GM19043 (cell line): ENCODE measurements around the gene CATSPERZ.

Source experiments
- ATAC-seq: cut with Tn5 transposase; IDR thresholded peaks from one replicate; pipeline ENCODE4 v1.9.1; 2021; ENCODE audit warnings: low read depth; ENCODE audit not compliant: unreplicated experiment

CATSPERZ gene

GRCh38 chr11:64352995-64353714 lies 53.0 kb downstream of the CATSPERZ start:
- ATAC-seq: no peak

DNA sequence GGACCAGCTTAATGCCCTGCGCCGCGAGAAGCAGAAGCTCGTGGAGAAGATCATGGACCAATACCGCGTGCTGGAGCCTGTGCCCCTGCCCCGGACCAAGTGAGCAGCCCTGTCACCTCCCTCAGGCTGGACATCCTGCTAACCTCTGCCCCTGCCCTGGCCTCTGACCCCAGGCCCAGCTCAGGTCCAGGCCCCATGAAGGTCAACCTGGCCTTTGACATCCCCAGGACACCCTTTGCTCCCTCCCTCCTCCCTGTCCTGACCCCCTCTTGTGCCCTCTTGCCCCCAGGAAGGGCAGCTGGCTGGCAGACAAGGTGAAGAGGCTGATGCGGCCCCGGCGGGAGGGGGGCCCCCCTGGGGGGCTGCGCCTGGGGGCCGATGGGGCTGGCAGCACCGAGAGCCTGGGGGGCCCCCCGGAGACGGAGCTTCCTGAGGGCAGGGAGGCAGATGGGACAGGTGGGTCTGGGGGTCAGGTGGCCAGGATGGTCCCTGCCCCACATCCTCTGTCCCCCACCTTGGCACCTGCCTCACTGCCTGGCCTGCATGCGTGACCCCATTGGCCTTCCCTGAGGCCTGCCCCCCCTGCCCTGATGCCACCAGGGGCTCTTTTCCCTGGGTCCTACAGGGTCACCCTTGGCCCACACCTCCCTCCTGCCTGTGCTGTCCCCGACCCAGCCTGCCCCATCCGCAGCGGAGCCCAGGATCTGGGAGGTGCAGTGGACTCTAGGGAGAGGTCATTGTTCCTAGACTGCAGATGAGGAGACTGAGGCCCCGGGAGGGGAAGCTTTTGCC lies 53.8 kb downstream of the CATSPERZ start:
- no peak for ATAC-seq
